ENCODE data around the gene ATP11C.
"Not testable (repeated sequence)": the region's sequence is repeated elsewhere in the genome, so short reads cannot be mapped to it uniquely, and the experiment has no call there.

ATP11C gene

DNA sequence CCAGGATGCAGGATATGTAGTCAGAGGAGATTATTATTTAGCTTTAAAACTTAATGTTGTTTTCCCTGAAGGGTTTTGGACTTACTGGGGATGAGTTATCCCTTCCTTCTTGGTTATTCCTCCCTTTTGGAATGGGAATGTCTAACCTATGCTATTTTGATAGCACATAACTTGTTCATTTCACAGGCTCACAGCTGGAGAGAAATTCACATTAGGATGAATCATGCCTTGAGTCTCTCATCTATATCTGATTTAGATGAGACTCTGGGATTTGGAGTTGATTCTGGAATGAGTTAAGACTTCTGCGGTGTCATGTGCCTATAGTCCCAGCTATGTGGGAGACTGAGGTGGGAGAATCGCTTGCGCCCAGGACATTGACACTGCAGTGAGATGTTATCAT, 81.1 kb downstream of the ATP11C start:
- peak; percentile 80 for DNase-seq

DNA sequence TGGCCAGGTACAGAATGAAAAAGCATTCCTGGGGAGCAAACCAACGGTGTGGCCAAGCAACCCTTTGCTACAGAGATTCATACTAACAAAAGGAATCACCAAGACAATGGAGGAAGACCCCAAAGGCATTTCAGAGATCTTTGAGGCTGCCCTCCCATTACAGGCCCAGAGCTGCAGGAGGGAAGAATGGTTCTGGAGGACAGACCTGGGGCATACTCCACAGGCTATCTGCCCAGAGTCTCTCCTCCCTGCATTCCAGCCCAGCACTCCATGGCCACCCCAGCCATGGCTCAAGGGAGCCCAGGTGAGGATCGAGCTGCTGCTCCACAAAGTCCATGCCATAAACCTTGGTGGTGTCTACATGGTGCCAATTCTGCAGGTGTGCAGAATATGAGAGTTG, 81.9 kb downstream of the ATP11C start:
- DNase-seq, result no peak

DNA sequence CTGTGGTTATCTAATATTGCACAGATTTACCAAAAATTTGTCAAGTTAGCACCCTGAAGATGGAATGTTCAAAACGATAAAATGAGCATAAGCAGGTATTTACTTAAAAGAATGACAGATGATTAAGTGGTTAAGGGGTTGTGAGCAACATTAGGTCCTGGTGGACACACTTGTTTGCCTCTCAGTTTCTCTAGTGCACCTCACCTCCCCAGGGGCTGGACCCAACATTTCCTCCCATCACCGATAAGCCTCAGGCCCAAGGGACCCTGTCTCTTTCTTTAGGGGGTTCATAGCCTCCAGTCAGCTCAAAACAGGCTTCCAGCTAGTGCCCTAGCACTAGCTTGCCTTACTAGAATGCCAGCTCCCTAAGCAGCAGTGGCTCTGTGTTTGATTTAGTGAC, 88.0 kb downstream of the ATP11C start:
- no peak for DNase-seq

DNA sequence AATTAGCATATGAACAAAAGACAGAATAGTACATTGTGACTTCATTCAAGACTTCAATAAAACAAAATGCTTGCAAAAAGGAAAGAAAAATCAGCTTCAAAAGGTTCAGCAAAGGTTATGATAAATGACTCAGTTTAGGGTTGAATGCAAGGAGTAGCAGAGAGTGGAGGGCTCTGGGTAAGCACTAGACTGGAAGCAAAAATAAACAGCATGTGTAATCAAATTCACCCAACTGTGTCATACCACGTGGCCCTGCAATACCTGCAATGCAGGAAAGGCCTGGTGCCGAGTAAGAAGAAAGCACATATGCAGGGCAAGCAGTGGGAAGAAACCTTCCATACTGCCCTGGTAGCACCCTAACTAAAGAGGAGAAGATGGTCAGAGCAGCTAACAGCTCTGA, 88.7 kb downstream of the ATP11C start:
- no peak for DNase-seq

DNA sequence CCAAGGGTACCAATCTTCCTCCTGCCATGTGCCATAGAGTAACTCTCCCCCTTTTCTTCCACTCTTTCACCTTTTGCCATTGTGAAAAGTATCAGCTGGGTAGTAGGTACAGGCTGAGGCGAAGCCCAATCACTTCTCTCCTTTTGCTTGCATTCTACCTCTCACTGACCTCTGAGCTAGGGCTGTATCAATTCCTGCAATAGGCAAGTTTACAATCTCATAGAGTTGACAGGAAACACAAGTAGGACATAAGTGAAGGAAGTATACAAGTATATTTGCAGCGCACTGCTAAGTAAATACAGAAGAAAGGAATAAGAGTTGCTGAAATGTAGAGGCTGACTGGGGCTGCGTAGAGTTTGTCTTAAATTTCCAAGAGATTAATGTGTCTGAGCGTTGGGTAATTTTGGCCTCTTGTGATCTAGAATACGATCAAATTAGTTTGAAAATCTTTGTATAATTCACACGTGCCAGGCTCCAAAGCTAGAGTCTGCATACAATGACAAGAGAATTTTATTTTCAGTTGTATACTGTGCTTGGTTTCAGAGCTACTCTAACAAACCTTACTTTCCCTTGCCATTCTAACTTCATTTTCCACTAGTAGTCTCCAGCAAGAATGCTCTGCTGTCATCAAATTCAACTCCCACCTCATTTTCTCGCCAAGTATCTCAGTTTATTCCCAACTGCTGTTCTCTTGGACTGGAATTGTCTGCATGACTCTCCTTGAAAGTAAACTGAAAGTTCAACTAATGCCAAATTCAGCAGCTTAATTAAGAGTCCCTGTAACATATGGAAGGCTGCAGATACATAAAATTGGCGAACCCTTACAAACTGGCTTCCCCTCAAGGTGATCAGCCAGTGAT, 90.3 kb downstream of the ATP11C start:
- DNase-seq, result no peak

DNA sequence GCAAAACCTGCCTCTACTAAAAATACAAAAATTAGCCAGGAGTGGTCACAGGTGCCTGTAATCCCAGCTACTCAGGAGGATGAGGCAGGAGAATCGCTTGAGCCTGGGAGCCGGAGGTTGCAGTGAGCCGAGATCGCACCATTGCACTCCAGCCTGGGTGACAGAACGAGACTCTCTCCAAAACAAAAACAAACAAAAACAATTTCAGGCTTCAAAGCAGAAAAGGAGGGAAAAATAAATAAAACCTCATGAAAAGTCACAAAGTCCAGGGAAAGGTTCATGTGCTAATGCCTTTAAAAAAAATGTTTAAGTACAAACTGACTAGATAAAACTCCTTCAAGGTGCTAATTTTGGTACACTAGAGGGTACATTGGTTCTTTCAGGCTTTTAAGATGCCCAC, 96.5 kb downstream of the ATP11C start:
- DNase-seq, result not testable (repeated sequence)

DNA sequence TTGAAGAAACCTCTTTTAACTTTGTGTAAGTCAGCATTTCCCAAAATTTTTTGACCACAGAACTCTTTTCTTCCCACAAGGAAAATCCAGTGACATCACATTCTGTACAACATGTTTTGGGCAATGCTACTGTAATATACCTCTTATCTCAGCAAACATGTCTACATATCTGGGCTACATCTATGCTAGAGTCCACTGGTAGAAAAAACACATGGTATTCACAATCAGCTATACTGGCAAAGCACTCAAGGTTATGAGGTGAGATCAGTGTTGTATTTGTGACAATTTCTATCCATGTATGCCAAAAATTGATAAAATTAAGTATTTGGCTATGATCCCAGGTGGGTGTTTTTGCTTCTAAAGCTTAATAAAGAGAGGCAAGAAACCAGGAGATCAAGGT, 98.0 kb downstream of the ATP11C start:
- DNase-seq, result no peak

DNA sequence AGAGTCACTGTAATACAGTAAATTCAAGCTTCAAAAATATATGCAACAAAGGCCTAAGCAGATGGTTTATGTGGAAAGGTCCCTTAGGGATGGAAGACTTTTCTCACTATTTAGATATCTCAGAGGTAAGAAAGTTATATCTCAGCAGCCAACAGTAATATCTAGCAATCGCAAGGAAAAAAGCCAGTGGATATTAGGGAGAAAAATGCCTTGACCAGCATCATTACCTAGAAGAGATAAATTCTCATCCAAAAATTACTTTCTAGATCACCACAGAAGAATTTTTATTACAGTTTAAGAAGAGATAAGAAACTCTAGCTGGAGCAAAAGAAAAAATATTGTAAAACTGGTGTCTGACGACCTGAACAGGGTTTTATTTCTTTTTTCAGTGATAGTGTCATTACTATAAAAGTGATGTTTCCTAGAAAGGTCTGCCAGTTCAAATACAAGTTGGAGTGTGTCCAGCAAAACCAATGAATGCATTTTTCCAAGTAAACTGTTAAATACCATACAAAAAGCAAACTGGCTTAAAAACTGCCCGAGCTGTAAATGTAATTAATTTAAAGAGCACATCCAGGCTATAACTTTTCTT, 100.0 kb downstream of the ATP11C start:
- no peak for DNase-seq

DNA sequence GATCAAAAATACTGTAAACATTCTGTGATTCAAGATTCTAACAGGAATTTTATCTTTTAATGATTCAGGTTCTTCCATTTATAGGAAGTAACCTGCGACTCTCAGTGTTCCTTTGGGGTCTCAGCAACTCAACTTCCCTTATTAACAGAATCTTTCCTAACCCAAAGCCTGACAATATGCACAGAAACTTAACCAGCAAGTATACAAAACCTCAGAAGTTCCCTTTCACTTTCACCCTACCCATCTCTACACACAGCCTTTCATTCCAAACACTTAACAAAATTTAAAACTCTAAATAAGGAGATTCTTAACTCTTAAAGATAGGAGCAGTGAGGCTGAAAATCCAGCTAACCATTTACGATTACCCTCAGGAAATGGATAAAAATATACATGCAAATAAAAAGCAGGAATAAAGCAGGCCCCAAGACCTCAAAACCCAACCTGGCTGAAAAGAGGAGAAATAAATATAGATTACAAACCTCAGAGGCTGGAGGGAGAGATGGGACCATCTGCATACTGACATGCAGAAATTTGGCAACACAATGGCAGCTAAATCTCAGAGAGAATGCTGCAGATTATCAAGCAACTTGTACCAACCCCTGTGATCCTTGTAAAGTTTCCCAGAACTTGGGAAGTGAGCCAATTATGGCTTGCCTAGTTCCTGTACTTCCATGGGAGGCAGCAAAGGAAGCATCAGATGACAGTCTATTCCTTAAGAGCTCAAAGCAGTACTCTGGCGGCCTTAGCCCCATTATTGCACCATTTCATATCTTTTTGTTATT, 101.0 kb downstream of the ATP11C start:
- peak; percentile 76 for DNase-seq

DNA sequence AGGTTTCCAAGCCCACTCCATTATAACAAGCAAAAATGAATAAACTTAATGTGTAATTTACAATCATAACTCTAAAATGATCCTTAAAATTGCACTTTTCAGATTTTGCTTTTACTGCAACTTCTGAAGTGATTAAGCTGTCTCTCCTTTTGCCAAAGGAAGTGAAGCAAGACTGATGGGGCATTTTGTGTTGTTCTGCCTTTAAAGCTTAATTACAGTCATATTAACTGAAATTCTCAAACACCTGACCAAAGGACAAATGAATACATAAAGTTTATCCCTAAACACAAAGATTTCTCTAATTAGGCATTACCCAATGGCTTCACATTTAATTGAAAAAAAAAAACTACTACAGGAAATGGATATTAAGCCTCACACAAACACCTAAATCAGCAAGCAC, 101.8 kb downstream of the ATP11C start:
- no peak for DNase-seq

DNA sequence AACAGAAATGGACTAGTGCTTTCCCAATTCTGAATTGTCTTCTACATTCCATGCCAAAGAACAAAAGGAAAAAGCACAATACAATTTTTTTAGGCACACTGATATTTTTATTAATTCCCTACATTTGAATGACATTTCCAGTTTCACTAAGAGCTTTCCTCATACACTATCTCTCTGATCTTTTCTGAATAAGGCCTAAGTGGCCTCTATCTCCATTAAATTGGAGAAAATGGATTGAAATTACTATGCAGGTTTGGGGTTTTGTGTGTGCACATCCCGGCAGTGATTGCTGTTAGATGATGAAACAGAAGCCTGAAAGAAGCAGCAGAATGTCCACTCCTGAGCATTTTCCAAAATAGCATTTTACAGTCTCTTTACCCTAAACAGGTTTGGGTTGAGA, 104.0 kb downstream of the ATP11C start:
- no peak for DNase-seq

DNA sequence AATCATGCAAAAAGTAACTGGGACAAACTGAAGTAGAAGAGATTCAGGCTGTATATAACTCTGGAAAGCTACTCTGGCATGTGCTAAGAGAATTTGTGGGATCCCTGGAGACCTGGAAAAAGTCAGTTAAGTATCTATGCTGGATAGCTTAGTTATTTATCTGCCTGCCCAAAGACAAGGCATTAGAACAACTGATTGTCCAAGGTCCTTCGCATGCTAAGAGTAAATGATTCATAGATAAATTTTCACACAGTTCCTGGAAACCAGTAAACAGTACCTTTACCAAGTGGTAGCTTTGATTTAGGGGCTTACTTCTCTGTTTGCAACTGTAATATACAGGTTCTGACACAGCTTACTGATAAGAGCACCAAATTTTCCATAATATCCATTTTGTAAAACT, 104.8 kb downstream of the ATP11C start:
- DNase-seq, result no peak

DNA sequence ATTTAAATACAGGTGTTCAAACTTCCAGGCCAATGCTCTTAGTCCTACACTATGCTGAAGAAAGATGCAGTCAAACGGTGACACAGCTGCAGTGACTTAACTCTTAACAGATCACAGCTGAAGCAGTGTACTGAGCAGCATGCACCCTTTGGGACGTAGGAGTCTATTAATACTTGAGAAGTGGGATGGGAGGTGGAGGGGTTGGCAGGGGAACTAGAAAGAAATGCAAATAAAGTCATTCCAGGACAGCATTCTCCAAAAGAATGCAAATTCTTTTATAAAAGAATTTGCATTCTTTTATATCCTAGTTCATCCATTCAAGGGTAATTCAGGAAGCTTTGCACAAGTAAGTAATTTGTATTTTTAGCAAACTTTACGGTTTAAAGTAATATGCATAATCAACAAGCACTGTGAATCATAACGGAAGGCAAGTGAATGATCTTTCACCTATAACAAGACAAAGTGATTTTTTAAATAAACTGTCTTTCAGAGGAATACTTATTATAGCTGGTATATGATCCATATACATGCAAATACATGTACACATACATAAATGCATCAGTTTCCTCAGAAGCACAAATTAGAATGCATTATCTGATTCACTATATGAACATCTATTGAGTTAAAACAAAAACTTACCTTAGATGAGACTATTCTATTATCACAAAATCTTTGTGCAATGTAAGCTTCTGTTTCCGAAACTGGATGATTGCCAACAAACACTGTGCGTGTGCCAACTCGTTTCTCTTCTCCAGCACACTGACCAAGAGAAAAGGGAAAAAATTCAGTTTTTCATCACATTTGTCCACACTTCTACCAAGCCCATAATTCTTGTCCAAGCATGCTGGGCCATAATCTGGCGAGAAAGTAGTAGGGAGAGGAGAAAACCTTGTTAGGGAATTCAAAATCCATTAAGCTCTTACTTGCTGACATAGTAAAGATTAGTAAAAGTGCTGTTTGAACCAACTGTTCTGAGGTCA, 106.5 kb downstream of the ATP11C start:
- peak; percentile 86 for DNase-seq

DNA sequence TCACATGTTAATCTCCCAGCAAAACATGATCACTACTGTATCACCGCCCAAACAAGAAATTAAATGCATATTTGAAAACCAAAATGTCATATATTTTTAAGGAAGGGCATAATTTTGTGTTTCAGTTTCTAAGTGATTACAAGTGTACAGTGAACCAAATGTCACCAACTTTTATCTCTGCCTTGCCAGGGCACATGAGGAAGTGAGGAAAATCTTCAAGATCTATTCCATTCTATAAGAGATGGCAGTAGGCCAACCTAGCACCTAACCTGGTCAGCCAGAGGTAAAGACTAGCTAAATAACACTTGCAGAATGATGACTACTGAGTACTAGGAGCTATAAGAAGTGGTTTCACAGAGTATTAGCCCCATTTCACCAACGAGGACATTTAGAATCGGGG, 107.2 kb downstream of the ATP11C start:
- DNase-seq, result no peak

DNA sequence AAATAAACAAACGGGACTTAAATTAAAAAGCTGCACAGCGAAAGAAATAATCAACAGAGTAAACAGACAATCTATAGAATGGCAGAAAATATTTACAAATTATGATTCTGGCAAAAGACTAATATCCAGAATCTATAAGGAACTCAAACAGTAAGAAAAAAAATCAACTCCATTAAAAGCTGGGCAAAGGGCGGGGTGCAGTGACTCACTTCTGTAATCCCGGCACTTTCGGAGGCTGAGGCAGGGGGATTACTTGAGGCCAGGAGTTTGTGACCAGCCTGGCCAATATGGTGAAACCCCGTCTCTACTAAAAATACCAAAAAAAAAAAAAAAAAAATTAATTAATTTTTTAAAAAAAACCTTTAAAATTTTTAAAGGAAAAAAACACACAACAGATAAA, 109.0 kb downstream of the ATP11C start:
- no peak for DNase-seq

DNA sequence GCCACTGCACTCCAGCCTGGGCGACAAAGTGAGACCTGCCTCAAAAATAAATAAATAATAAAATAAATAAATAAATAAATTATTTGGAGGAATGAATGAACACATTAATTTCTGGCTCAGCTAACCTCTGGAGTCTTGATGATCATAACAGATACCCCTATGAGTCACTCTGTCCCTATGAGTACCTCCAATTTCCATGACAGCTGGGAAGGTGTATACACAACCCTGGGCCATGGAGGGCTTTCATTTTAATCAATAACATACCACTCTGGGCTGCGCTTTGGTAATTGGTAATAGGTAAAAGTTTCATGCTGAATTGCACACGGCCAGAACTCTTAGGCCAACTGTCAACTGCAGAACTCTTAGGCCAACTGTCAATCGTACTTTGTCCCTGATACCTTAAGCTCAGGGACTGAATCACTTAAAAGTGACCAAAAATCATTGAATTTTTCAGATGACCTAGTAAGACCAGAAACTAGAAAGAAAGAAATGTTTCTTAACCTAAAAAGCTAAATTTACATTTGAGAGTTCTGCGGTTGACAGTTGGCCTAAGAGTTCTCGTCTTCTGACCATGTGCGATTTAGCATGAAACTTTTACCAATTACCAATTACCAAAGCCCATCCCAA, 112.4 kb downstream of the ATP11C start:
- no peak for DNase-seq

DNA sequence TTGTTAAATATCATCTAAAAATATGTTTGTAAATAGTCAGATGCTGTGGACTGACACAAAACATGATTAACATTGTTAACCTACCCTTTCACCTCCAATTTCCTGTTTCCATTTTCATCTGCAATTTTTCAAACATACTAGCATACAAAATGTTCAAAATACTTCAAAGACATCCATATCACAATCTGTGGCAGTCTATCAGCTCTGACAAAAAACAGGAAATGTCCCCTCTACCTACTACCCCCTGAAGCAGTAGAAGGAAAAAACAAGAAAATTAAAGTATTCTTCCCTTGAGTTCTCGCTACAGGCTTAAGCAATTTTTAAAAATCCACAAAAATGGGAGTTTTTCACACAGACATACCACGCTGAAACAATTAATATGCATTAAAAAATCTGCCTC, 116.6 kb downstream of the ATP11C start:
- no peak for DNase-seq

DNA sequence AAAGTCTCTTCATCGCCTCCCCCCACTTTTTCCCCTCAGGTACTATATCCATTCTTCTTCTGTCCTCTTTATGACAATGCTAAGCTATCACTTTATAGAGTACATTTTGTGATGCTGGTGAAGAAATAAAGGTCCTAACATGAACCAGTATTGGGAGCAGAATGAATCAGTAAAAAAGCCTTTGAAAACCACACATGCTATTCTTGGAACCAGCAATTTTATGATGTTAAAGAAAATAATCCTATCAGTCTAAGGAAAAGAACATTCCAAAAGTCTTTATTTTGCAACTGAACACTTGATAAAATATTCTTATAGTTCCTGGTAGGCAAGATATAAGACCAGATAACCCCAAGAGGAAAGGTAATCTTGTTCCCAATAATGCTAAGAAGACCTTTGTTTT, 117.1 kb downstream of the ATP11C start:
- no peak for DNase-seq

DNA sequence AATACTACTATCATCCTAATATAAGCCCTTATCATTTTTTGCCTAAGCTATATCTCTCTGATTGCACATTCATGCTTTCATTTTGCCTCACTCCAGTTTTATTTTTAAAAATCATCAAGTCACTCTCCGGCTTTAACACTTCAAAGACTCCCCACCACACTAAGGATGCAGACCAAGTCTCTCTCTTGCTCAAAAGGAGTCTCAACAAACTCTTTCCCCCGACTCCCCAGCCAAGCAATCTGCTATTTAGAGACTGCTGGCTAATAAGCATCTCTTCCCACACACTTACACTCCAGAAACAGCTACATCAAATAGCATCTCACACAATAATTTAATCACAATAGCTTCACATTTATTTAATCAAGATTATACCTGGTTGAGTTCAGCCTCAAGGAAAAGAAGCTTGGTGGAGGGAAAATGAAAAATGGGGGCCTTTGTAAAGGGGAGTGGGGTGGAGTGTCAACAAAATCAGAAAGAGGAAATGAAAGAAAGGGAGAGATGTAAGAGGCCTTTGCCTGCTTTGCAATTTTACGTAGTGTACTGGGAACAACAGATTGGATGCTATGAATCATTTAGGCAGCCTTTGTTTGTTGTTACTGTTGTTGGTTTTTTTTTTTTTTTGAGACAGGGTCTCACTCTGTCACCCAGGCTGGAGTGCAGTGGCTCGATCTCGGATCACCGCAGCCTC, 120.8 kb downstream of the ATP11C start:
- DNase-seq, result no peak

DNA sequence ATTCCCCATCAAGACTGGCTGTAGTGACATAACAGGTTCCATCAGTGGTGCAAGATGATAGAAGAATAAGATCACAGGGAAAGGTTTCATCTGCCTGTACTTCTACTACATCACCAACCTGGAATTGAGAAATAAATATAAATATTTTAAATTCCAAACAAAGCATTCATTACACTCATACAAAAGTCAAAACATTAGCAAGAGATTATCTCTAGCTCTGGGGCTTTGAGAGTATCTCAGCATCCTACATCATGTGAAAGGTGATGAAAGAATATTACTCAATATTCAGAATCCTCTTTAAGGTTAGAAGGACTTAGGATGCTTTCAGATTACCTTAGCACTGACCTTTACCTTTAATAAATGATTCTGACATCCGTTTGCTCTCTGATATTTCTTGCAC, 128.4 kb downstream of the ATP11C start:
- DNase-seq, result no peak

DNA sequence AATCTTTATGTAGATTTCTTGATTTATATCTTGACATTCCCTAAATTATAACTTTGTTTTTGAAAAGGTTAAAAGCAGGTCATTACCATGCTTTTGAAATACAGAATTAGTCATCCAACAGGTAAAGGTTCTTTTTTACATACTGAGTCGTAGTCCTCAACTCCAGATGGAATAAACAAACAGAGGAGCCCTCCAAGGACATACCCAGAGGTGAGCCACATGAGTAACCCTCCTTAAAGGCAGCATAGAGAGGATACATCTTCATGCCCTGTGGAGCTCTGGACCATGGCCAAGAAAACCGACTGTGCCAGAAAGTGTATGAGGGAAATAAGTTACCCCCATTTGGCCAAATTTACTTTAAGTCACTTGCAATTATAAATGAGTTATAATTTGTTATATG, 129.6 kb downstream of the ATP11C start:
- no peak for DNase-seq

DNA sequence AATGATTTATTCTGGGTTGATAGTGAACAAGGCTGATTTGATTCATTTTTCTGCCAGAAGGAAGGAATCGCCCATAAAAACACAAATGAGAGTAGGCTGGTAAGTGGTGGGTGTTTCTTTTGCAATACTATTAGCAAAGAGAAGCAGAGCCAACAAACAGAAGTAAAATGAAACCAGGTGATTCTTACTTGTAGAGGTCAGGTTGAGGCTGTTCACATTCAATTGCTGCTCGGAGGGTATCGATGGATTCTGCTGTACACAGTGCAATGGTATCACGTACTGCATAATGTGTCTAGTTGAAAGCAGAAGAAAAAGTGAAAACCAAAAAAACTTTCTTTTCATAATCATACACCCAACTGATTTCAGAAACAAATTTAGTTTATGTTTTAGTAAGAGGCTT, 130.8 kb downstream of the ATP11C start:
- DNase-seq, result no peak

All from fibroblast of skin of right quadriceps (primary cell).